ENCODE measurements around the gene NEO1. TPM values are rescaled to one million over a fixed set of nuclear protein-coding genes. Genes with fewer than 3 reads are reported as not detected.
A peak's percentile ranks its signal among the peaks of the same experiment; 100 is the strongest.

Gene NEO1
- total RNA-seq, 1 donor from 2014 or later = 31.0 TPM

DNA sequence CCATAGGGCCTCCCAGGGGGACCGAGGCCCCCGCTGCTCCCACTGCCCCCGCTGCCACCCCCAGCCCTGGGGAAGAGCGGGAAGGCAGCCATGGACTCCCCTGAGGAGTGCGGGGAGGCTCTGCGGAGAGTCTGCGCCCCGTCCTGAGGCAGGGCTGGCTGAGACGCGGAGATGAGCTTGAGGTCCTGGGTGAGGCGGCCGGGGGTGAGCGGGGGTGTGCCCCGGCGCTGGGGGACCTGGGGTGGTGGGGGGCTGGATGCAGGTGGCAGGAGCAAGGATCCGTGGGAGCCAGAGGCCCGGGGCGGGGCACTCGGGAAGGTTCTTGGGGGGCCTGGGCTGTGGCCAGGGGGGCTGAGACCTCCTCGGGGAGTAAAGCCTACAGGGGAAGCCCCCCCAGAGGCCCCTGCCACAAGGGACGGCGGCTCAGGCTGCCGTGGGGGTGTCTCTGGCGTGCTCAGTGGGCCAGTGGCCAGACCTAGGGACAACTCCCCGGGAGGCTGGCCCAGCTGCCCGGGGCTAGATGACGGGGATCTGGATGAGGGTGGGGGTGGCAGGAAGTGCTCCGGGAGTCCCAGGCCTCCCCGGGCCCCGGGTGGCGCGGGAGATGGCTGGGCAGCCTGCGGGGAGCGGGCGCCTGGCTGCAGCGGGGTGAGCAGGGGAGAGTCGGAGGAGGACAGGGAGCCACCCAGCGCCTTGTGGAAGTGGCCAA, 270.6 kb downstream of the NEO1 start:
- no peak overlapping the region for H3K4me3 ChIP-seq (ENCODE audit: low read depth, low read length)
- no peak for DNase-seq (ENCODE audit: low read depth)

GRCh38 chr15:73323374-73323955, 271.2 kb downstream of the NEO1 start:
- H3K4me3 ChIP-seq (ENCODE audit: low read depth, low read length) = no peak overlapping the region
- TF ChIP-seq CTCF (conservative IDR thresholded peaks at IDR 0.05; ENCODE audit: low read depth, low read length) = no peak
- DNase-seq (ENCODE audit: low read depth) = no peak

More for the DNA sequence above, 270.6 kb downstream of the NEO1 start:
- no peak for TF ChIP-seq CTCF (conservative IDR thresholded peaks at IDR 0.05; ENCODE audit: low read depth, low read length)

- DNase-seq (ENCODE audit: low read depth) = no peak
- no peak for TF ChIP-seq CTCF (conservative IDR thresholded peaks at IDR 0.05; ENCODE audit: low read depth, low read length)
- no peak overlapping the region for H3K4me3 ChIP-seq (ENCODE audit: low read depth, low read length)
These were observed 271.7 kb downstream of the NEO1 start for GRCh38 chr15:73323956-73324355.

DNA sequence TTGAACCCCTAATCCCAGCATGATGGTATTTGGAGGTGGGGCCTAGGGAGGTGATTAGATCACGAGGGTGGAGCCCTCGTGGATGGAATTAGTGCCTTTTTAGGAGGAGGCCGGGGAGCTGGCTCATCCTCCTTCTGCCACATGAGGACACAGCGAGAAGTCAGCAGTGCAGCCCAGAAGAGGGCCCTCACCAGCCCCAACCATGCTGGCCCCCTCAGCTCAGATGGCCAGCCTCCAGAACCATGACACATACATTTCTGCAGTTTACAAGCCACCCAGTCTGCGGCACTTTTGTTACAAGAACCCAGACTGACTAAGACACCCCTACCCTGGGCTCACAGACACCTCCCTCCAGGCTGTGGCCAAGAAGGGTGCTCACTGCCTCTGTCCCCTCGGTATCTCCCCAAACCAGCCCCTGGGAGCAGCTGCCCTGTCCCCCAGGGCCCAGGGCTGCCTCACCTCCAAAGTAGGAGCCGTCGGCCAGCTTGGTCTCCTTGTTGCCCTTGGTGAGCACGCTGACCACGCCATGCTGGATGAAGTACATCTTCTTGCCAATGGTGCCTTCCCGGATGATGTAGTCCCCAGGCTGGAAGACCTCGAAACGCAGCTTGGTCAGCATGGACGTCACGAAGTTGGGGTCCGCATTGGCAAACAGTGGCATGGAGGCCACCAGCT, 272.4 kb downstream of the NEO1 start:
- H3K4me3 ChIP-seq (ENCODE audit: low read depth, low read length) = no peak overlapping the region
- DNase-seq (ENCODE audit: low read depth) = no peak
- TF ChIP-seq CTCF (conservative IDR thresholded peaks at IDR 0.05; ENCODE audit: low read depth, low read length) = no peak

DNA sequence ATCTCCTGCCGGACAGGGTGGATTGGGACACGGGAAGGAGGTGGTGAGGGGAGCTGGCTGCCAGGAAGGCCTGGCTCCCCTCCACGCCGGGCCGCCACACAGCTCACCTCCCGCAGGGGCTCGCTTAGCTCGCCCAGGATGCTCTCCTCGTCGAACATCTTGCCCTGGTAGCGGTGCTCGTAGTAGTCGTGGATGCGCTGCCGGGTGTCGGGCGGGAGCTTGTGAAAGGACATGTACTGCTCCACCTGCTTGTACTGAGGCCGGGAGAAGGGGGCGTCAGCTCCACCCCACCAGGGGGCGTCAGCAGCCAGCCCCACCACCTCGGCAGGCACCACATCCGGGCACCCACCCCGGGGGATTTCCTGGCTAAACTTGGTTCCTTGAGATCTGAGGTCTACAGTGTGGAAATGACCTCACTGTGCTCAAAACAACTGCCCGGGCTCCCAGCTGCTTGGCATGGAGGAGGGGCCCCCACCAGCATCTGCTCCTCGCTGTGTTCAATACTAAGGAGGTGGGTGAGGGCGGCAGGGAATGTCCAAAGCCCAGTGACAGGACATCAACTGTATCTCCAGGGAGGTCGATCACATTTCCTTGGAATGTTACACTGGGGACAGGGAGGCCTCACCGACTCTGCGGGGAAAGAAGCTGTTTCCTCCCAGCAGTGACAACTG, 273.1 kb downstream of the NEO1 start:
- DNase-seq (ENCODE audit: low read depth) = no peak
- peak; percentile 25 for TF ChIP-seq CTCF (conservative IDR thresholded peaks at IDR 0.05; ENCODE audit: low read depth, low read length)

GRCh38 chr15:73326157-73326556, 273.9 kb downstream of the NEO1 start:
- no peak overlapping the region for H3K4me3 ChIP-seq (ENCODE audit: low read depth, low read length)
- TF ChIP-seq CTCF (conservative IDR thresholded peaks at IDR 0.05; ENCODE audit: low read depth, low read length) = no peak
- DNase-seq (ENCODE audit: low read depth) = no peak

More for the DNA sequence above, 273.1 kb downstream of the NEO1 start:
- H3K4me3 ChIP-seq (ENCODE audit: low read depth, low read length) = no peak overlapping the region

Measured in epithelial cell of proximal tubule (primary cell).